ENCODE results near the gene PRKCZ. TPM values are rescaled to one million over a fixed set of nuclear protein-coding genes. Genes with fewer than 3 reads are reported as not detected.
A peak's percentile ranks its signal among the peaks of the same experiment; 100 is the strongest.

The PRKCZ gene
- total RNA-seq, 2 donors from 2014 or later = 9.6 to 10.9 TPM

- peaks cover 22% of the 10 kb centered on the region for H3K4me1 ChIP-seq
- no peaks in the 10 kb centered on the region for H3K27me3 ChIP-seq
- no peaks in the 10 kb centered on the region for H3K36me3 ChIP-seq (replicated peaks in 1 of 2; ENCODE audit: insufficient read depth in 1 of 2, low read depth in 2 of 2)
- no peak overlapping the region for H3K27ac ChIP-seq
- no peaks in the 10 kb centered on the region for H3K9me3 ChIP-seq
- WGBS, 2 donors = 14 to 63% methylated on average over 5 to 49 of the region's 75 CpGs
- intact Hi-C loops (cut with DNase I) = loop anchor here (5.0 kb wide), 1 partner anchor 97 kb away; no protein-coding TSS in a partner anchor
- peak; percentile 72 for ATAC-seq
- DNase-seq = peak; percentile 62 to 80 (median 72)
- TF ChIP-seq POLR2A (IDR thresholded peaks at IDR 0.05) = no peak
- TF ChIP-seq CTCF (IDR thresholded peaks at IDR 0.05) = peak; percentile 65 to 93 (median 87)
- H3K4me3 ChIP-seq = no peak overlapping the region
Observed at GRCh38 chr1:2044510-2045319, 5.5 kb upstream of the PRKCZ start.

DNA sequence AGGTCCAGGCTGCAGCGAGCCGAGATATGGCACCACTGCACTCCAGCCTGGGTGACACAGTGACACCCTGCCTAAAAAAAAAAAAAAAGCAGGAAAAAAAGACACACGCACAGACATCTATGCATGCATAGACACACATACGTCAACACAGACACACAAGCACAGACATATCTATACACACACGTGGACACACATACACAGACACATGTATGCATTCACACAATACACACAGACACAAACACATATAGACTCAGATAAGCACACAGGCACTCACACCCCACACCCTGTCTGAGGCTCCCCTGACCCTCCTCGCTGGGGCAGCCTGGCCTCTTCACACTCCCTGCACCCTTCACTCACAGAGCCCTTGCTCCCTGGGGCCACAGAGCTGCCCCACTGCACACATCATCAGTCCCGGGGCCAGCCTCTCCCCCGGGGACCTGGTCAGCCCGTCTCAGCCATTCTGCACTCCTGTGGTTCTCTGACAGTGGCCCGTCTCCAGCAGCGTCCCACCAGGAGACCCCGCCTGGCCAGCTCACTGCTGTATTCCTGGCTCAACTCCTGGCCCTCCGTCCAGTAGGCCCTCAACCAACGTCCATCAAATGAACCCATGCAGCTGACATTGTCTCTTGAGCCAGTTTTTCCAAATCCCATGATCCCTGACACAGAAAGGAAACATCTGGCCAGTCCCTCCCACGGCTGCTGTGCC, 4.6 kb upstream of the PRKCZ start:
- H3K27me3 ChIP-seq = no peaks in the 10 kb centered on the region
- 50 to 55% methylated on average over 15 of the region's 15 CpGs for WGBS, 2 donors

GRCh38 chr1:2046174-2046917, 3.9 kb upstream of the PRKCZ start:
- Histone ChIP-seq H3K27ac (no peak overlapping the region), H3K4me3 (no peak overlapping the region), H3K27me3 (no peaks in the 10 kb centered on the region), H3K36me3 (replicated peaks in 1 of 2; ENCODE audit: insufficient read depth in 1 of 2, low read depth in 2 of 2) (no peaks in the 10 kb centered on the region), H3K9me3 (no peaks in the 10 kb centered on the region), H3K4me1 (peaks cover 30% of the 10 kb centered on the region)
- ATAC-seq = peak; percentile 39
- TF ChIP-seq CTCF (IDR thresholded peaks at IDR 0.05) (peak; percentile 75 to 87 (median 76)), POLR2A (IDR thresholded peaks at IDR 0.05) (no peak)
- intact Hi-C loops (cut with DNase I) = no loop called here
- DNase-seq = peak; percentile 84 to 87 (median 86)
- WGBS, 2 donors = 11 to 28% methylated on average over 7 to 20 of the region's 20 CpGs

More for the DNA sequence above, 4.6 kb upstream of the PRKCZ start:
- Histone ChIP-seq H3K4me1 (peaks cover 25% of the 10 kb centered on the region), H3K4me3 (no peak overlapping the region), H3K36me3 (replicated peaks in 1 of 2; ENCODE audit: insufficient read depth in 1 of 2, low read depth in 2 of 2) (no peaks in the 10 kb centered on the region), H3K9me3 (no peaks in the 10 kb centered on the region), H3K27ac (no peak overlapping the region)
- DNase-seq (no peak), ATAC-seq (no peak)
- no peak for TF ChIP-seq CTCF (IDR thresholded peaks at IDR 0.05)
- no peak for TF ChIP-seq POLR2A (IDR thresholded peaks at IDR 0.05)
- intact Hi-C loops (cut with DNase I) = no loop called here

DNA sequence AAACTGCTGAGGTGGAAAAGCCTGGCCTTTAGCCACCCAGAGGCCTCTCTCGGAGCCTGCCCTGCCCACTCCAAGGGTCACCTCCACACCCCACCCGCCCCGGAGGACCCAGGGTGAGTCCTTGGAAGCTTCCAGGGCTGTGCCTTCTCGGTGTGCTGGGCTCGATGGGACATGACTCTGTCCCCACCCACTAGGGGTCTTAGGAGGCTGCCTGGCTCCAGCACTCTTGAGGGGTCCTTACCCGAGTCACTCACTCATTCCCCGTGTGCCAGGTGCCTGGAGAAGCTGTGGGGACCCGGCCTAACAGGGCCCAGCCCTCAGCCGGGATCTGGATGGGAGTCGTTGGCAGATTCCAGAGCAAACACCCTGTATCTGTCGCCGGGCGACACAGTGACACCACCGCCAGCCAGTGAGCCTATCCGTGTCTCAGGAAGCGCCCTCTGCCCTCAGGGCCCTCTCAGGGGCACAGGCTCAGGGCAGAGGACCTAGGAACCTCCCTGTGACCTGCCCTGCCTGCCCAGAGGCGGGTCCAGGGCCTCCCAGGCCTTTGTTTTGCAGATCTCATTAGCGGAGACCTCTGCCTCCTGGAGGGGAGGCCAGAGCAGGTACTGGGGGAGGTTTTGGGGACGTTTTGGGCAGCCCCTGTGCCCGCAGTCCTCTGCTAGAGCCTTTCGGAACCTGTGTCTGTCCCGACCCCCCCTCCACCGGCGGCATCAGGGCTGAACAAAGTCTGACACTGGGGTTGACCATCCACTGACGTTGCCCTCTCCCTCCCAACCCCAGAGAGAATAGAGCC, 3.1 kb upstream of the PRKCZ start:
- ATAC-seq = no peak
- WGBS, 2 donors = 55 to 64% methylated on average over 5 to 22 of the region's 25 CpGs

More for the DNA sequence above, 3.1 kb upstream of the PRKCZ start:
- no peak for TF ChIP-seq CTCF (IDR thresholded peaks at IDR 0.05)
- no peak for TF ChIP-seq POLR2A (IDR thresholded peaks at IDR 0.05)
- Histone ChIP-seq H3K9me3 (no peaks in the 10 kb centered on the region), H3K36me3 (replicated peaks in 1 of 2; ENCODE audit: insufficient read depth in 1 of 2, low read depth in 2 of 2) (no peaks in the 10 kb centered on the region), H3K27me3 (no peaks in the 10 kb centered on the region), H3K4me3 (no peak overlapping the region), H3K27ac (no peak overlapping the region), H3K4me1 (peaks cover 38% of the 10 kb centered on the region)
- no peak for DNase-seq
- intact Hi-C loops (cut with DNase I) = no loop called here
